Stimulated activated CD4-positive, alpha-beta T cell treated with anti-CD3 and anti-CD28 coated beads, Interleukin-15, amount 100 ng/mL, for 24 hours (primary cell): ENCODE measurements around the gene GRIA1.
"Not testable (repeated sequence)": the region's sequence is repeated elsewhere in the genome, so short reads cannot be mapped to it uniquely, and the experiment has no call there.

Experiments
- DNase-seq: peaks from one replicate; pipeline ENCODE4 v3.0.0-alpha.2; 2020

The GRIA1 gene

GRCh38 chr5:153671653-153672346 lies 181.3 kb downstream of the GRIA1 start:
- no peak for DNase-seq

- no peak for DNase-seq
Observed at GRCh38 chr5:153672347-153673090, 182.0 kb downstream of the GRIA1 start.

GRCh38 chr5:153674356-153674755 lies 183.9 kb downstream of the GRIA1 start:
- DNase-seq: no peak

- no peak for DNase-seq
Observed at GRCh38 chr5:153676406-153676805, 185.9 kb downstream of the GRIA1 start.

- no peak for DNase-seq
Observed at GRCh38 chr5:153676821-153677220, 186.4 kb downstream of the GRIA1 start.

- DNase-seq: no peak
Observed at GRCh38 chr5:153678617-153679329, 188.3 kb downstream of the GRIA1 start.

- DNase-seq: no peak
Observed at GRCh38 chr5:153690236-153690635, 199.8 kb downstream of the GRIA1 start.

GRCh38 chr5:153696256-153696655 lies 205.8 kb downstream of the GRIA1 start:
- DNase-seq: no peak

GRCh38 chr5:153699035-153699434 lies 208.6 kb downstream of the GRIA1 start:
- no peak for DNase-seq

- DNase-seq: no peak
Observed at GRCh38 chr5:153700940-153701339, 210.5 kb downstream of the GRIA1 start.

GRCh38 chr5:153702265-153702664 lies 211.8 kb downstream of the GRIA1 start:
- no peak for DNase-seq

- DNase-seq: no peak
Observed at GRCh38 chr5:153704110-153704509, 213.6 kb downstream of the GRIA1 start.

GRCh38 chr5:153707626-153708025 lies 217.2 kb downstream of the GRIA1 start:
- DNase-seq: no peak

GRCh38 chr5:153711755-153712154 lies 221.3 kb downstream of the GRIA1 start:
- no peak for DNase-seq

GRCh38 chr5:153712946-153713345 lies 222.5 kb downstream of the GRIA1 start:
- DNase-seq: no peak

GRCh38 chr5:153713943-153714342 lies 223.5 kb downstream of the GRIA1 start:
- DNase-seq: no peak

GRCh38 chr5:153714798-153715197 lies 224.3 kb downstream of the GRIA1 start:
- DNase-seq: no peak

- no peak for DNase-seq
Observed at GRCh38 chr5:153717287-153717686, 226.8 kb downstream of the GRIA1 start.

- DNase-seq: no peak
Observed at GRCh38 chr5:153718713-153719112, 228.2 kb downstream of the GRIA1 start.

- no peak for DNase-seq
Observed at GRCh38 chr5:153719324-153719723, 228.9 kb downstream of the GRIA1 start.

GRCh38 chr5:153723022-153723610 lies 232.6 kb downstream of the GRIA1 start:
- not testable (repeated sequence) for DNase-seq

GRCh38 chr5:153742060-153742459 lies 251.6 kb downstream of the GRIA1 start:
- DNase-seq: no peak

- DNase-seq: no peak
Observed at GRCh38 chr5:153744751-153745150, 254.3 kb downstream of the GRIA1 start.
